Raji (cell line): ENCODE data around the gene MME.
A peak's percentile ranks its signal among the peaks of the same experiment; 100 is the strongest.

ENCODE experiments used
- POLR2A ChIP-seq: IDR thresholded peaks from 2 replicates; pipeline ENCODE4 v1.6.1; 2011; ENCODE audit warnings: low read depth, low read length, control low read depth; ENCODE audit not compliant: insufficient read depth

MME gene

GRCh38 chr3:155079746-155080487 lies at the start of gene MME:
Gene MME, plus strand, starts transcription at chr3:155080319. Its CDS starts 3,849 bp downstream, at chr3:155084168.
- TF ChIP-seq POLR2A = peak; percentile 62

DNA sequence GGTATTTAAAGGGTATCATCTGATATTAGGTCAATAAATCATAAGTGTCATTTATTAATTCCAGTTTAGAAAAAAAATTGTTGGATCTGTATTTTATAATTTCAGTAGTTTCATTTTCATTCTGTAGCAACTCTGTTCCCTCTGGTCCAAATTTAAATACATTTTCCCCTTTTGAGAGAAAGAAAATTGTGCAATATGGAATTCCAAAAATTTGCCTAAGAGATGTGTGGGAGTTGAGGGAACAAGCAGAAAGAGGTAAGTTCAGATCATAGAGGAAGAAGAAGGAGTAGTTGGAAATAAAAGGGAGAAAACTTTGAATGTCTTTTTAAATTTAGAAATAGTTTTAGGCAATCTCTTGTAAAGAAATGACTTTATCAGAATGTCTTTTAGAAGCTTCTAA lies 48.9 kb upstream of the MME start:
- TF ChIP-seq POLR2A = no peak

DNA sequence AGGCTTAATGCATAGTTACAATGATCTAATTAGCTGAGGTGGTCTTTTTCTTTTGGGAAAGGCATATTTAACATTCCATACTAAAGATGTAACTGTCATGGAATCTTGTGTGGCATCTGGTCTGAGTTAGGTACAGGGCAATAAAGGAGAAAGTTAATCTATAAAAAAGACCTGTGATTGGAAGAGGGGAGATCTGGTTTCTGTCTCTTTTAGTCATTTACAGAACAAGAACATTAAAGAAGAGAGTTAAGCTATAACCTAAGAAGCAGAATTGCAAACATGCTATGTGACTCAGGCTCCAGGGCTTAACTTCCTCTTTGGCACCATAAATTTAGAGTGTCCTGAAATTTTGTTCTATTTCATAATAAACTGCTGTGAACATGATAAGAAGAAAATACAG lies 47.2 kb upstream of the MME start:
- no peak for TF ChIP-seq POLR2A

- no peak for TF ChIP-seq POLR2A
Observed at GRCh38 chr3:155034786-155035185, 45.3 kb upstream of the MME start.

GRCh38 chr3:155035553-155035952 lies 44.6 kb upstream of the MME start:
- TF ChIP-seq POLR2A = no peak

- TF ChIP-seq POLR2A = no peak
Observed at GRCh38 chr3:155037508-155038202, 42.5 kb upstream of the MME start.

GRCh38 chr3:155038203-155038554 lies 41.9 kb upstream of the MME start:
- TF ChIP-seq POLR2A = no peak

DNA sequence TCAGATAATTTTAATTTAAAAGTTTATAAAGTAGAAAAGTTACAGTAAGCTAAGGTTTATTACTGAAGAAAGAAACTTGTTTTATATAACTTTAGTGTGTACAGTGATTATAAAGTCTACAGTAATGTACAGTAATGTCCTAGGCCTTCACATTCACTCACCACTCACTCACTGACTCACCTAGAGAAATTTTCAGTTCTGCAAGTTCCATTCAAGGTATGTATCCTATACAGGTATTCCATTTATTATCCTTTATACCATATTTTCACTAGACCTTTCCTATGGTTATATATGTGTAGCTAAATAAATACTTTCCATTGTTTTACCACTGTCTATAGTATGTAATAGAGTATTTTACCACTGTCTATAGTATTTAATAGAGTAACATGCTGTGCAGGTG lies 33.2 kb upstream of the MME start:
- no peak for TF ChIP-seq POLR2A

DNA sequence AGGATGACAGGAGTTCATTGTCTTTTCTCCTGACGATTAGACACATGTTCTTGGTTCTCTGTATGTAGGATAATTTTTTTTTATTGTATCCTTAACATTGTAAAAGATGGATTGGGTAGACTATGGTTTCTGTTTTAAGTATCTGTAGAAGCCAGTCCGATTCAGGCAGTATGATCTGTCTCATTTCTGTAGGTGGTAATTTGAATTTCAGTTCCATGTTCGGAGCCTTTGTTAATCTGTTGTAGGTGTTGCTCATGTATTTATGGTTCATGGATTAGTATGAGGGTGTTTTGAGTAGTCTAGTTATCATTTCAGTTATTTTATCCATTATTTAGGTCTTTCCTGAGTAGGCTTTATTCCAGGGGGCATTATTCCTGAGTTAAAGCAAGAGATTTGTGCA lies 32.4 kb upstream of the MME start:
- no peak for TF ChIP-seq POLR2A

DNA sequence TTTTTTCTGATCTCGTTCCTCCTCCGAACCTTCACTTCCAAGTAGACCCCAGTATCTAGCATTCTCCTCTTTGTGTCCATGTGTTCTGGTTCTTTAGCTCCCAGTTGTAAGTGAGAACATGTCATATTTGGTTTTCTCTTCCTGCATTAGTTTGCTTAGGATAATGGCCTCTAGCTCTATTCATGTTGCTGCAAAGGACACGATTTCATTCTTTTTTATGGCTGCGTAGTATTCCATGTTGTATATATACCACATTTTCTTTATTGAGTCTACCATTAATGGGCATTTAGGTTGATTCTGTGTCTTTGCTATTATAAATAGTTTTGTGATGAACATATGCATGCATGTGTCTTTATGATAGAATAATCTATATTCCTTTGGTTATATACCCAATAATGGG lies 30.2 kb upstream of the MME start:
- no peak for TF ChIP-seq POLR2A

DNA sequence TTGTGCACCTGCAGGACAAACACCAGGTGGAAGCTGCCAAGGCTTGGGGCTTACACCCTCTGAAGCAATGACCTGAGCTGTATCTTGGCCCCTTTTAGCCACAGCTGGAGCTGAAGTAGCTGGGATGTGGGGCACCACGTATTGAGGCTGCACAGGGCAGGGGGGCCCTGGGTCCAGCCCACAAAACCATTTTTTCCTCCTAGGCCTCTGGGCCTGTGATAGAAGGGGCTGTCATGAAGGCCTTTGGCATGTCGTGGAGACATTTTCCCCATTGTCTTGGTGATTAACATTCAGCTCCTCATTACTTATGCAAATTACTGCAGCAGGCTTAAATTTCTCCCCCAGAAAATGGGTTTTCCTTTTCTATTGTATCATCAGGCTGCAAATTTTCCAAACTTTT lies 27.6 kb upstream of the MME start:
- TF ChIP-seq POLR2A = no peak

DNA sequence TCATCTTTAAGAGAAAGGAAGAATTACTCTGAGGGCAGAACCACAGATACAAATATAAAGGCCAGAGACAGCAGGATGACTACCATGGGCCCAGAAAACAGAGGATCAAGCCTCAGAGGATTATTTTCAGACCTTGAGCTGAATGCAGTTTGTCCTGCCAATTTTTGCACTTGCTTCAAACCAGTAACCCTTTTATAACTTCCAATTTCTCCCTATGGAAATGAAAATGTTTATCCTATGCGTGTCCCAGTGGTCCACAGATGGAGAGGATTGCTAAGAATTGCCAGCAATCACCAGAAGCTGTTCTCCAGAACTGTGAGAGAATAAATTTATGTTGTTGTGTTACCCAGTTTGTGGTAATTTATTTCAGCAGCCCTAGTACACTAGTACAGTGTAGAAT lies 26.4 kb upstream of the MME start:
- TF ChIP-seq POLR2A = no peak

DNA sequence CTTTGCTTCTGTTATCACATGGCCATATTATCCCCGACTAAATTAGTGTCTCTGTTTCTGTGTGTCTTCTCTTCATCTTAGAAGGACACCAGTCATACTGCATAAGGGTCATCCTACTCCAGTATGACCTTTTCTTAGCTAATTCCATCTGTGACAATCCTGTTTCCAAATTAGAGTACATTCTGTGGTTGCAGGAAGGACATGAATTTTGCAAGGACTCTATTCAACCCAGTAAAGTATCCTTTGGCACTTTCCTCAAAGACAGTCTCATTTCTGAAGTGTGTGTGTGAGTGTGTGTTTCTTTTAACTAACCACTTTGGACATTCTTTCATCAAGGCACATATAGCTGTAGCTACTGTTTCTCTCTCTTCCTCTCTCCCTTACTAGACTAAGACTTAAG lies 15.2 kb upstream of the MME start:
- no peak for TF ChIP-seq POLR2A

DNA sequence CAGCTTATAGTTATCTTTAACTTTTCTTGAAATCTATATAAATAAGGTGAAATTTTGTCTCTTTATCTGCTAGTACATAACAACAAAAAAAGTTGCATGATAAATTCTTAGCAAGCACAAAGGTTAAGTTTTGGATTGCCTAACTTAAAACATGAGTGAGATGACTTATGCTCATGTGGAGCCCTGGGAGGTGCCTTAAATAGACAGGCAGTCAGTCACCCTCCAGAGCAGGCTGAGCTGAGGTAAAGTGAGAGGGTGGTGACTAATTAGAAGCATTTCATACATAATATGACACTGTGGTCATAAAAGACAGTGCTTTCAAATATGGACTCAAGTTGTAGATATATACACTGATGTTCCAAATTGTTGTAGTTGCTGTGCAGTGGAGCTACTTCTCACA lies 14.6 kb upstream of the MME start:
- TF ChIP-seq POLR2A = no peak

DNA sequence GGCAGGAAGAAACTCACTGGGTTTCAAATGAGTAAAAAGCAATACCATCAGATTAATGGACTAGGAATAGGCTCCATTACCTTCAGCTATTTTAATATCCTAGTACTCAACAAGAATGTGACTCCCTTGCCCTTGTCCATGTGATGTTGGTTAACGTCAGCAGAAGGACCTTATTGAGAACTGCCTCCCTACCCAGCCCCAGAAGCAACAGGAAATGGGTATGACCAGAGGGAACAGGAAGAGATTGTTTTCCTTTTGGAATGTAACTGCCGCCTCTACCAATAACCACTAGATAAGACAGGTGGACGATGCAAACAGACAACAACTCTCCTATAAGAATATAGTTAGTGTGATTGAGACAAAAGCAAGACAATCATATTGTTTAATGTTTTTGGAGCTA lies 10.4 kb upstream of the MME start:
- no peak for TF ChIP-seq POLR2A

DNA sequence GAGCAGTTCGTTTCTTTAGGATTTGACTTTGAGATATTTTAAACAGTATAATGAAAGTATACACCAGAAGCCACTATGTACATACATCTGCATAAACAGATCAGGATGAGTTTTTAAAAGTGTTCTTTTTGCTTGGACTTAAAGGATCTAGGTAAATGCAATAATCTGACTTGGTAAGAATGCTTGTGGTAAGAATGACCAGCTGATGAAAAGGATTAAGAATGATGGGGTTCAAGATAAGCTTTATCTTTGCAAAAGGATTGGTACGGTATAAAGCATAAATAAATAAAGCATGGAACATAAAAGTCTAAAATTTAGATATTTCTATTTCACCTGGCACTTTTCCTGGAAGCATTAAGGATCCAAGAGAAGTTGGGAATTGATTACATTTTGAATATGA lies 9.8 kb upstream of the MME start:
- TF ChIP-seq POLR2A = no peak

DNA sequence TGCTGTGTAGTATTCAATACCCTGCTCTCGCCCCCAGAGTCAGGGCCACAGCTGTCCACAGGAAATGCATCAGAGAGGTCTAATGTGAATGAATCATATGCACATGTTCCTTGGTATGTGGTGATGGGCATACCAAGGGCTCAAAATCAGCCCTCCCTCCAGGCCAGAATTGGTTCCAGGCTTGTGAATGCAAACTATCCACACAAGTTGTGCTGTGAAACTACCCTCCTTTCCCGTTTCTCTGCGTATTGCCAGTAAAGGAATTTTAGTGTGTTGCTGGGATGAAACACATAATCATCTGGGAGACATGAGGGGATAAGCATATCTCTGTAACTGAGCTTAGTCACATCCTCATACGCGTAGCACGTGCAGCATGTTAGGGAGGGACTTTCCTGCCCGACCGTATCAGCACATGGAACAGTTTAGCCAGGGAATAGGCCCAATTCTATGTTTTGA lies 9.2 kb upstream of the MME start:
- TF ChIP-seq POLR2A = no peak

DNA sequence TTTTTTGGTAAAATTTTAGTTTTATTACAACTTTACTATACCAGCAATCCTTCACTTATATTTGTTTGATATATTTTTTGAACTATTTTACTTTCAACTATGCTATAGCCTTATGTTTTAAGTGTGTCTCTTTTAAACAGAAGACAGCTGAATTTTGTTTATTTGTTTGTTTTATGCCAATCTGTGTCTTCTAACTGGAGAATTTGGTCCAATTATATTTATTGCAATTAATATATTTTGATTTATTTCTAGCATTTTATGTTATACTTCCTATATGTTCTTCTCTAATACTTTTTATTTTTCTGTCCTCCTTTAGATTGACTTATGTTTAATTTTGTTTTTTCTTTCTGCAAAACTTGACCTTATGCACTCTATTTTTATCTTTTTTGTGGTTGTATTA lies 4.9 kb upstream of the MME start:
- TF ChIP-seq POLR2A = no peak

GRCh38 chr3:155076888-155077287 lies 3.2 kb upstream of the MME start:
- no peak for TF ChIP-seq POLR2A
